Right lobe of liver (tissue), 4 donors: ENCODE data around the gene SCRN3.

Experiments used
- POLR2A ChIP-seq: fragments of 450-650 bp; IDR thresholded peaks from one replicate; pipeline ENCODE4 v1.6.1; 2017; ENCODE audit warnings: antibody characterized with exemption, mild to moderate bottlenecking
- TF ChIP-seq, protein P1 (sequence below), 4 donors: fragments of 200-600 bp in 3 of 4; fragments of 450-650 bp in 1 of 4; IDR thresholded peaks; one replicate each; pipeline versions ENCODE4 v1.5.1 to v1.8.0; 2016 to 2022; ENCODE audit warnings: antibody characterized with exemption in 4 of 4, mild to moderate bottlenecking in 2 of 4
- donor health status: DM: no; HTN: no; CAD: no.
- donor health status: DM: no; HTN: no; CAD: no.
- donor health status: DM: no; HTN: yes; CAD: no.

DNA sequence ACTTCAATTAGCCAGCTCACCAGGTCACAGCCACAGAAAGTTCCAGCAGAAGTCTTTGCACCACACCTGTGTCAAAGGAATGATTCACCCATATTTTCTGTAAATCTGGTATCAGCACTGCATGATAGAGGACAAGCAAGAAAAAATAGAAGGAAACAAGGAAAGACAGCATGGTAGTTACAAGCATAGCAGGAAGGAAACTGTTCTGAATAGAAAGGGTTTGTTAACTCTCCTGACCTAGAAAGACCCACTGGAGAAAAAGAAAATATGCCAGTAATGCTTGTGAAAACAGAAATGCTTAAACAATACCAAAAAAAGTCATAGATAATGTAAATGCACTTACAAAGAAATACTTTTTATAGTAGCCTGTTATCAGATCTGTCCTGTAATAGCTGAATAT lies 40.8 kb downstream of the SCRN3 start:
- TF ChIP-seq, protein P1, sequence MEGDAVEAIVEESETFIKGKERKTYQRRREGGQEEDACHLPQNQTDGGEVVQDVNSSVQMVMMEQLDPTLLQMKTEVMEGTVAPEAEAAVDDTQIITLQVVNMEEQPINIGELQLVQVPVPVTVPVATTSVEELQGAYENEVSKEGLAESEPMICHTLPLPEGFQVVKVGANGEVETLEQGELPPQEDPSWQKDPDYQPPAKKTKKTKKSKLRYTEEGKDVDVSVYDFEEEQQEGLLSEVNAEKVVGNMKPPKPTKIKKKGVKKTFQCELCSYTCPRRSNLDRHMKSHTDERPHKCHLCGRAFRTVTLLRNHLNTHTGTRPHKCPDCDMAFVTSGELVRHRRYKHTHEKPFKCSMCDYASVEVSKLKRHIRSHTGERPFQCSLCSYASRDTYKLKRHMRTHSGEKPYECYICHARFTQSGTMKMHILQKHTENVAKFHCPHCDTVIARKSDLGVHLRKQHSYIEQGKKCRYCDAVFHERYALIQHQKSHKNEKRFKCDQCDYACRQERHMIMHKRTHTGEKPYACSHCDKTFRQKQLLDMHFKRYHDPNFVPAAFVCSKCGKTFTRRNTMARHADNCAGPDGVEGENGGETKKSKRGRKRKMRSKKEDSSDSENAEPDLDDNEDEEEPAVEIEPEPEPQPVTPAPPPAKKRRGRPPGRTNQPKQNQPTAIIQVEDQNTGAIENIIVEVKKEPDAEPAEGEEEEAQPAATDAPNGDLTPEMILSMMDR (IDR thresholded peaks at IDR 0.05) = no peak
- TF ChIP-seq POLR2A = no peak
